GM23338 (cell line): ENCODE measurements around the gene TSFM. TPM values are rescaled to one million over a fixed set of nuclear protein-coding genes. Genes with fewer than 3 reads are reported as not detected.

Experiments used
- ATAC-seq: fragments of 200-7000 bp; cut with Tn5 transposase; 3 replicates; pipeline ENCODE4 v1.9.1; 2020
- DNase-seq: peaks from one replicate; pipeline ENCODE4 v3.0.0-alpha.2; 2015; ENCODE audit warnings: low spot score
- H2AFZ ChIP-seq: fragments of 200-600 bp; sonication (generic); 2 replicates; pipeline ENCODE4 v1.8.0; 2016; ENCODE audit warnings: antibody characterized with exemption, mild to moderate bottlenecking, moderate library complexity
- H3F3A ChIP-seq: fragments of 200-600 bp; sonication (generic); replicated peaks from 2 replicates; pipeline ENCODE4 v1.8.0; 2017; ENCODE audit warnings: antibody characterized with exemption, mixed run types, low read depth
- H3K27ac ChIP-seq: fragments of 200-600 bp; sonication (generic); 2 replicates; pipeline ENCODE4 v1.6.1; 2016; ENCODE audit warnings: low read depth
- H3K27me3 ChIP-seq: fragments of 200-600 bp; sonication (generic); 2 replicates; pipeline ENCODE4 v1.8.0; 2016; ENCODE audit warnings: mild to moderate bottlenecking, mixed run types, moderate library complexity; ENCODE audit not compliant: insufficient read depth
- H3K36me3 ChIP-seq: fragments of 200-600 bp; sonication (generic); 2 replicates; pipeline ENCODE4 v1.8.0; 2016; ENCODE audit warnings: mild to moderate bottlenecking; ENCODE audit not compliant: insufficient read depth
- H3K4me1 ChIP-seq: fragments of 200-600 bp; sonication (generic); 2 replicates; pipeline ENCODE4 v1.8.0; 2016; ENCODE audit warnings: mild to moderate bottlenecking, moderate library complexity; ENCODE audit not compliant: insufficient read depth
- H3K4me2 ChIP-seq: fragments of 200-600 bp; sonication (generic); 2 replicates; pipeline ENCODE4 v1.7.1; 2017; ENCODE audit warnings: mixed run types
- H3K4me3 ChIP-seq: fragments of 200-600 bp; sonication (generic); 2 replicates; pipeline ENCODE4 v1.6.1; 2016; ENCODE audit warnings: mixed run types
- H3K79me2 ChIP-seq: fragments of 200-600 bp; sonication (generic); replicated peaks from 2 replicates; pipeline ENCODE4 v1.8.0; 2017; ENCODE audit warnings: mild to moderate bottlenecking; ENCODE audit not compliant: insufficient read depth
- H3K9me2 ChIP-seq: fragments of 200-600 bp; sonication (generic); 2 replicates; pipeline ENCODE4 v1.8.0; 2017; ENCODE audit not compliant: insufficient read depth
- H4K20me1 ChIP-seq: fragments of 200-600 bp; sonication (generic); replicated peaks from 2 replicates; pipeline ENCODE4 v1.8.0; 2017; ENCODE audit warnings: mild to moderate bottlenecking; ENCODE audit not compliant: insufficient read depth
- H3K27ac Mint-ChIP-seq: 2 replicates; pipeline ENCODE4 v1.8.0; 2020; ENCODE audit warnings: inconsistent platforms, mild to moderate bottlenecking, moderate library complexity, mixed read lengths
- H3K27me3 Mint-ChIP-seq: 3 replicates; pipeline ENCODE4 v1.8.0; 2022; ENCODE audit warnings: low read depth, mild to moderate bottlenecking, moderate library complexity, mixed read lengths, inconsistent platforms; ENCODE audit not compliant: insufficient read depth, poor library complexity
- H3K36me3 Mint-ChIP-seq: 3 replicates; pipeline ENCODE4 v1.8.0; 2021; ENCODE audit warnings: low read depth, mild to moderate bottlenecking, inconsistent platforms, moderate library complexity, mixed read lengths
- H3K4me1 Mint-ChIP-seq: 3 replicates; pipeline ENCODE4 v1.8.0; 2020; ENCODE audit warnings: mild to moderate bottlenecking, inconsistent platforms, mixed read lengths
- H3K4me3 Mint-ChIP-seq: 3 replicates; pipeline ENCODE4 v1.8.0; 2021; ENCODE audit warnings: moderate library complexity, mild to moderate bottlenecking, inconsistent platforms, mixed read lengths
- H3K9me3 Mint-ChIP-seq: 3 replicates; pipeline ENCODE4 v1.8.0; 2020; ENCODE audit warnings: moderate library complexity, mild to moderate bottlenecking, inconsistent platforms, mixed read lengths
- CREB1 ChIP-seq: fragments of 250-450 bp; sonication (Bioruptor Pico); IDR thresholded peaks from 2 replicates; pipeline ENCODE4 v1.5.0; 2020; ENCODE audit warnings: low read depth, mild to moderate bottlenecking, moderate library complexity
- EZH2 ChIP-seq: fragments of 200-600 bp; sonication (generic); IDR thresholded peaks from one replicate; pipeline ENCODE4 v1.8.0; 2017; ENCODE audit warnings: antibody characterized with exemption, mild to moderate bottlenecking, low read depth; ENCODE audit not compliant: unreplicated experiment
- EZH2phosphoT487 ChIP-seq: fragments of 200-600 bp; sonication (generic); IDR thresholded peaks from one replicate; pipeline ENCODE4 v1.8.1; 2018; ENCODE audit warnings: antibody characterized with exemption; ENCODE audit not compliant: unreplicated experiment
- JUNB ChIP-seq: IDR thresholded peaks from one replicate; pipeline ENCODE4 v1.6.1; 2016; ENCODE audit warnings: antibody characterized with exemption; ENCODE audit not compliant: unreplicated experiment
- POLR2AphosphoS5 ChIP-seq: IDR thresholded peaks from 2 replicates; pipeline ENCODE4 v1.6.1; 2016; ENCODE audit warnings: antibody characterized with exemption, low read depth
- STAT1 ChIP-seq: IDR thresholded peaks from one replicate; pipeline ENCODE4 v1.6.1; 2016; ENCODE audit warnings: antibody characterized with exemption; ENCODE audit not compliant: unreplicated experiment
- ZNF114 ChIP-seq: fragments of 250-450 bp; sonication (Bioruptor Pico); IDR thresholded peaks from 2 replicates; pipeline ENCODE4 v1.5.0; 2020; ENCODE audit warnings: mild to moderate bottlenecking, moderate library complexity
- polyA plus RNA-seq: library from polyadenylated mRNA; unstranded; fragments of >200 nt; fragmentation: Nextera tagmentation; extraction: Ambion mirVana; gene quantifications from 2 replicates; pipeline ENCODE4 v1.2.1, GENCODE V29; 2016
- total RNA-seq: library from RNA; depleted of rRNA; stranded (reverse); fragments of >200 nt; shearing (Covaris generic); gene quantifications from 2 replicates; pipeline ENCODE4 v1.2.3, GENCODE V29; 2014
- TF ChIP-seq, protein P1 (sequence below), 2 experiments: fragments of 200-600 bp in 1 of 2; sonication (generic) in 1 of 2; conservative IDR thresholded peaks; 2 replicates each; pipeline versions ENCODE4 v1.5.1 to v1.6.1; 2016 to 2017; ENCODE audit warnings: antibody characterized with exemption in 2 of 2, low read depth in 2 of 2, mild to moderate bottlenecking in 2 of 2, moderate library complexity in 1 of 2
- TF ChIP-seq, protein P2 (sequence below): fragments of 250-450 bp; sonication (Bioruptor Pico); IDR thresholded peaks from 2 replicates; pipeline ENCODE4 v1.5.0; 2020; ENCODE audit warnings: mild to moderate bottlenecking, moderate library complexity
- TF ChIP-seq, protein P3 (sequence below): IDR thresholded peaks from 2 replicates; pipeline ENCODE4 v1.6.1; 2016; ENCODE audit warnings: antibody characterized with exemption
- TF ChIP-seq, protein P4 (sequence below): IDR thresholded peaks from one replicate; pipeline ENCODE4 v1.6.1; 2018; ENCODE audit warnings: antibody characterized with exemption; ENCODE audit not compliant: unreplicated experiment

Gene TSFM
- total and polyA plus RNA-seq, 2 experiments from 2014 or later = 29.5 to 43.1 TPM

DNA sequence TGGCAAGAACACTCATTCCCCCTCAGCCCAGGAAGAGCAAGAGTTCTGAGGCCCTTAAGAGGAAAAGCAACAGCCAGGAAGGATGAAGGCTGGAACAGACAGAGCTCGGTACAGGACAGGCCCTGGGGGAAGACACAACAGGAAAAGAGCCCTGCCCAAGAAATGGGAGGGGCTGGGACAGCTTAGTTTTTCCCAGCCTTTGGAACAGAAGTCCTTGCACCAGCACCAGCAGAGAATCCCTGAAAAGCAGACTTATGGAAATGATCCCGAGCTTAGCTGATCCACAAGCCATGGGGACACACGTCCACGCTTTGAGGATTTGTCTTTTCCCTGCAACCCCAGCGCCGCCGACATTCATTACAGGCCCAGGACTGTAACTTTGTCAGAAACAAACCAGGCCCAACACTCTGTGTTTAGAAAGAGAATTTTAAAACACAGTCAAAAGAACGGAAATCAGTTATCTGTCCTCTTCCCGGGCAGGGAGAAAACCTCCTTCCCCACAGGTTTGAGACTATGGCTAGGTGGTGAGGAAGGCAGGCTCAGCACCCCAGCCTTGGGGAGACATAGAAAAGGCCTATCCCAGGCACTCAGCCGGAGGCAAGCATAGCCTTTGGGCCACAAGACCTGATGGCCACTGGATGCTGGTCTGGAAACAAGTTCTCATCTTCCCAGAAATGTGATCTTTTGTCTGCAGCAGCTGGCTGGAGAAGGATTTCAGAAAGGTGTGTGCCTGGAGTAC lies 40.0 kb downstream of the TSFM start:
- ATAC-seq = no peak
- Mint-ChIP-seq H3K36me3 (peaks cover 69% of the 10 kb centered on the region), H3K9me3 (no peaks in the 10 kb centered on the region), H3K4me3 (no peak overlapping the region), H3K4me1 (no peaks in the 10 kb centered on the region; the same call in 2 of the 3 replicates), H3K27me3 (peaks cover 15% of the 10 kb centered on the region), H3K27ac (no peak overlapping the region)
- TF ChIP-seq JUNB = no peak
- no peak for TF ChIP-seq EZH2
- no peak for TF ChIP-seq EZH2phosphoT487
- TF ChIP-seq, protein P1, sequence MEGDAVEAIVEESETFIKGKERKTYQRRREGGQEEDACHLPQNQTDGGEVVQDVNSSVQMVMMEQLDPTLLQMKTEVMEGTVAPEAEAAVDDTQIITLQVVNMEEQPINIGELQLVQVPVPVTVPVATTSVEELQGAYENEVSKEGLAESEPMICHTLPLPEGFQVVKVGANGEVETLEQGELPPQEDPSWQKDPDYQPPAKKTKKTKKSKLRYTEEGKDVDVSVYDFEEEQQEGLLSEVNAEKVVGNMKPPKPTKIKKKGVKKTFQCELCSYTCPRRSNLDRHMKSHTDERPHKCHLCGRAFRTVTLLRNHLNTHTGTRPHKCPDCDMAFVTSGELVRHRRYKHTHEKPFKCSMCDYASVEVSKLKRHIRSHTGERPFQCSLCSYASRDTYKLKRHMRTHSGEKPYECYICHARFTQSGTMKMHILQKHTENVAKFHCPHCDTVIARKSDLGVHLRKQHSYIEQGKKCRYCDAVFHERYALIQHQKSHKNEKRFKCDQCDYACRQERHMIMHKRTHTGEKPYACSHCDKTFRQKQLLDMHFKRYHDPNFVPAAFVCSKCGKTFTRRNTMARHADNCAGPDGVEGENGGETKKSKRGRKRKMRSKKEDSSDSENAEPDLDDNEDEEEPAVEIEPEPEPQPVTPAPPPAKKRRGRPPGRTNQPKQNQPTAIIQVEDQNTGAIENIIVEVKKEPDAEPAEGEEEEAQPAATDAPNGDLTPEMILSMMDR (conservative IDR thresholded peaks at IDR 0.05; ENCODE audit: low read depth in 2 of 2) = no peak
- TF ChIP-seq, protein P2, sequence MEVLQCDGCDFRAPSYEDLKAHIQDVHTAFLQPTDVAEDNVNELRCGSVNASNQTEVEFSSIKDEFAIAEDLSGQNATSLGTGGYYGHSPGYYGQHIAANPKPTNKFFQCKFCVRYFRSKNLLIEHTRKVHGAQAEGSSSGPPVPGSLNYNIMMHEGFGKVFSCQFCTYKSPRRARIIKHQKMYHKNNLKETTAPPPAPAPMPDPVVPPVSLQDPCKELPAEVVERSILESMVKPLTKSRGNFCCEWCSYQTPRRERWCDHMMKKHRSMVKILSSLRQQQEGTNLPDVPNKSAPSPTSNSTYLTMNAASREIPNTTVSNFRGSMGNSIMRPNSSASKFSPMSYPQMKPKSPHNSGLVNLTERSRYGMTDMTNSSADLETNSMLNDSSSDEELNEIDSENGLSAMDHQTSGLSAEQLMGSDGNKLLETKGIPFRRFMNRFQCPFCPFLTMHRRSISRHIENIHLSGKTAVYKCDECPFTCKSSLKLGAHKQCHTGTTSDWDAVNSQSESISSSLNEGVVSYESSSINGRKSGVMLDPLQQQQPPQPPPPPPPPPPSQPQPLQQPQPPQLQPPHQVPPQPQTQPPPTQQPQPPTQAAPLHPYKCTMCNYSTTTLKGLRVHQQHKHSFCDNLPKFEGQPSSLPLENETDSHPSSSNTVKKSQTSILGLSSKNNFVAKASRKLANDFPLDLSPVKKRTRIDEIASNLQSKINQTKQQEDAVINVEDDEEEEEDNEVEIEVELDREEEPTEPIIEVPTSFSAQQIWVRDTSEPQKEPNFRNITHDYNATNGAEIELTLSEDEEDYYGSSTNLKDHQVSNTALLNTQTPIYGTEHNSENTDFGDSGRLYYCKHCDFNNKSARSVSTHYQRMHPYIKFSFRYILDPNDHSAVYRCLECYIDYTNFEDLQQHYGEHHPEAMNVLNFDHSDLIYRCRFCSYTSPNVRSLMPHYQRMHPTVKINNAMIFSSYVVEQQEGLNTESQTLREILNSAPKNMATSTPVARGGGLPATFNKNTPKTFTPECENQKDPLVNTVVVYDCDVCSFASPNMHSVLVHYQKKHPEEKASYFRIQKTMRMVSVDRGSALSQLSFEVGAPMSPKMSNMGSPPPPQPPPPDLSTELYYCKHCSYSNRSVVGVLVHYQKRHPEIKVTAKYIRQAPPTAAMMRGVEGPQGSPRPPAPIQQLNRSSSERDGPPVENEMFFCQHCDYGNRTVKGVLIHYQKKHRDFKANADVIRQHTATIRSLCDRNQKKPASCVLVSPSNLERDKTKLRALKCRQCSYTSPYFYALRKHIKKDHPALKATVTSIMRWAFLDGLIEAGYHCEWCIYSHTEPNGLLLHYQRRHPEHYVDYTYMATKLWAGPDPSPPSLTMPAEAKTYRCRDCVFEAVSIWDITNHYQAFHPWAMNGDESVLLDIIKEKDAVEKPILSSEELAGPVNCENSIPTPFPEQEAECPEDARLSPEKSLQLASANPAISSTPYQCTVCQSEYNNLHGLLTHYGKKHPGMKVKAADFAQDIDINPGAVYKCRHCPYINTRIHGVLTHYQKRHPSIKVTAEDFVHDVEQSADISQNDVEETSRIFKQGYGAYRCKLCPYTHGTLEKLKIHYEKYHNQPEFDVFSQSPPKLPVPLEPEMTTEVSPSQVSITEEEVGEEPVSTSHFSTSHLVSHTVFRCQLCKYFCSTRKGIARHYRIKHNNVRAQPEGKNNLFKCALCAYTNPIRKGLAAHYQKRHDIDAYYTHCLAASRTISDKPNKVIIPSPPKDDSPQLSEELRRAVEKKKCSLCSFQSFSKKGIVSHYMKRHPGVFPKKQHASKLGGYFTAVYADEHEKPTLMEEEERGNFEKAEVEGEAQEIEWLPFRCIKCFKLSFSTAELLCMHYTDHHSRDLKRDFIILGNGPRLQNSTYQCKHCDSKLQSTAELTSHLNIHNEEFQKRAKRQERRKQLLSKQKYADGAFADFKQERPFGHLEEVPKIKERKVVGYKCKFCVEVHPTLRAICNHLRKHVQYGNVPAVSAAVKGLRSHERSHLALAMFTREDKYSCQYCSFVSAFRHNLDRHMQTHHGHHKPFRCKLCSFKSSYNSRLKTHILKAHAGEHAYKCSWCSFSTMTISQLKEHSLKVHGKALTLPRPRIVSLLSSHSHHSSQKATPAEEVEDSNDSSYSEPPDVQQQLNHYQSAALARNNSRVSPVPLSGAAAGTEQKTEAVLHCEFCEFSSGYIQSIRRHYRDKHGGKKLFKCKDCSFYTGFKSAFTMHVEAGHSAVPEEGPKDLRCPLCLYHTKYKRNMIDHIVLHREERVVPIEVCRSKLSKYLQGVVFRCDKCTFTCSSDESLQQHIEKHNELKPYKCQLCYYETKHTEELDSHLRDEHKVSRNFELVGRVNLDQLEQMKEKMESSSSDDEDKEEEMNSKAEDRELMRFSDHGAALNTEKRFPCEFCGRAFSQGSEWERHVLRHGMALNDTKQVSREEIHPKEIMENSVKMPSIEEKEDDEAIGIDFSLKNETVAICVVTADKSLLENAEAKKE (CRISPR knock-in tag) = no peak
- TF ChIP-seq CREB1 = no peak
- TF ChIP-seq STAT1 = no peak
- TF ChIP-seq POLR2AphosphoS5 = no peak
- TF ChIP-seq, protein P3, sequence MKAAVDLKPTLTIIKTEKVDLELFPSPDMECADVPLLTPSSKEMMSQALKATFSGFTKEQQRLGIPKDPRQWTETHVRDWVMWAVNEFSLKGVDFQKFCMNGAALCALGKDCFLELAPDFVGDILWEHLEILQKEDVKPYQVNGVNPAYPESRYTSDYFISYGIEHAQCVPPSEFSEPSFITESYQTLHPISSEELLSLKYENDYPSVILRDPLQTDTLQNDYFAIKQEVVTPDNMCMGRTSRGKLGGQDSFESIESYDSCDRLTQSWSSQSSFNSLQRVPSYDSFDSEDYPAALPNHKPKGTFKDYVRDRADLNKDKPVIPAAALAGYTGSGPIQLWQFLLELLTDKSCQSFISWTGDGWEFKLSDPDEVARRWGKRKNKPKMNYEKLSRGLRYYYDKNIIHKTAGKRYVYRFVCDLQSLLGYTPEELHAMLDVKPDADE = no peak
- no peak for TF ChIP-seq ZNF114 (CRISPR knock-in tag)
- TF ChIP-seq, protein P4, sequence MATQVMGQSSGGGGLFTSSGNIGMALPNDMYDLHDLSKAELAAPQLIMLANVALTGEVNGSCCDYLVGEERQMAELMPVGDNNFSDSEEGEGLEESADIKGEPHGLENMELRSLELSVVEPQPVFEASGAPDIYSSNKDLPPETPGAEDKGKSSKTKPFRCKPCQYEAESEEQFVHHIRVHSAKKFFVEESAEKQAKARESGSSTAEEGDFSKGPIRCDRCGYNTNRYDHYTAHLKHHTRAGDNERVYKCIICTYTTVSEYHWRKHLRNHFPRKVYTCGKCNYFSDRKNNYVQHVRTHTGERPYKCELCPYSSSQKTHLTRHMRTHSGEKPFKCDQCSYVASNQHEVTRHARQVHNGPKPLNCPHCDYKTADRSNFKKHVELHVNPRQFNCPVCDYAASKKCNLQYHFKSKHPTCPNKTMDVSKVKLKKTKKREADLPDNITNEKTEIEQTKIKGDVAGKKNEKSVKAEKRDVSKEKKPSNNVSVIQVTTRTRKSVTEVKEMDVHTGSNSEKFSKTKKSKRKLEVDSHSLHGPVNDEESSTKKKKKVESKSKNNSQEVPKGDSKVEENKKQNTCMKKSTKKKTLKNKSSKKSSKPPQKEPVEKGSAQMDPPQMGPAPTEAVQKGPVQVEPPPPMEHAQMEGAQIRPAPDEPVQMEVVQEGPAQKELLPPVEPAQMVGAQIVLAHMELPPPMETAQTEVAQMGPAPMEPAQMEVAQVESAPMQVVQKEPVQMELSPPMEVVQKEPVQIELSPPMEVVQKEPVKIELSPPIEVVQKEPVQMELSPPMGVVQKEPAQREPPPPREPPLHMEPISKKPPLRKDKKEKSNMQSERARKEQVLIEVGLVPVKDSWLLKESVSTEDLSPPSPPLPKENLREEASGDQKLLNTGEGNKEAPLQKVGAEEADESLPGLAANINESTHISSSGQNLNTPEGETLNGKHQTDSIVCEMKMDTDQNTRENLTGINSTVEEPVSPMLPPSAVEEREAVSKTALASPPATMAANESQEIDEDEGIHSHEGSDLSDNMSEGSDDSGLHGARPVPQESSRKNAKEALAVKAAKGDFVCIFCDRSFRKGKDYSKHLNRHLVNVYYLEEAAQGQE = no peak
- Histone ChIP-seq H3K27me3 (no peaks in the 10 kb centered on the region), H3K4me1 (no peaks in the 10 kb centered on the region), H3K27ac (no peak overlapping the region), H4K20me1 (peaks cover 4% of the 10 kb centered on the region; the same call in 1 of the 2 replicates), H3K36me3 (peaks cover 31% of the 10 kb centered on the region), H2AFZ (no peak overlapping the region), H3K4me2 (no peak overlapping the region), H3K79me2 (no peaks in the 10 kb centered on the region), H3F3A (0 out of 2 replicates have a peak, but pooled peaks cover 7% of the 10 kb centered on the region), H3K9me2 (no peaks in the 10 kb centered on the region), H3K4me3 (no peak overlapping the region)
- no peak for DNase-seq
